Measurements from ENCODE around the gene PSMC4.

- no peak for TF ChIP-seq EZH2 (IDR thresholded peaks at IDR 0.05; ENCODE audit: low read length, unreplicated experiment)
- TF ChIP-seq CTCF (conservative IDR thresholded peaks at IDR 0.05; ENCODE audit: low read depth, low read length) = no peak
These were observed 34.9 kb upstream of the PSMC4 start for GRCh38 chr19:39936020-39936419.

All from PC-3 (cell line).